COLO668 (cell line): ENCODE data around the gene COL6A1.

Source experiments
- DNase-seq: peaks from one replicate; lab custom pipeline; 2025; ENCODE audit not compliant: unreplicated experiment; lab: John Stamatoyannopoulos, UW

The COL6A1 gene

GRCh38 chr21:45993210-45994085 lies 11.9 kb downstream of the COL6A1 start:
- no peak for DNase-seq

GRCh38 chr21:45994086-45994661 lies 12.6 kb downstream of the COL6A1 start:
- no peak for DNase-seq

DNA sequence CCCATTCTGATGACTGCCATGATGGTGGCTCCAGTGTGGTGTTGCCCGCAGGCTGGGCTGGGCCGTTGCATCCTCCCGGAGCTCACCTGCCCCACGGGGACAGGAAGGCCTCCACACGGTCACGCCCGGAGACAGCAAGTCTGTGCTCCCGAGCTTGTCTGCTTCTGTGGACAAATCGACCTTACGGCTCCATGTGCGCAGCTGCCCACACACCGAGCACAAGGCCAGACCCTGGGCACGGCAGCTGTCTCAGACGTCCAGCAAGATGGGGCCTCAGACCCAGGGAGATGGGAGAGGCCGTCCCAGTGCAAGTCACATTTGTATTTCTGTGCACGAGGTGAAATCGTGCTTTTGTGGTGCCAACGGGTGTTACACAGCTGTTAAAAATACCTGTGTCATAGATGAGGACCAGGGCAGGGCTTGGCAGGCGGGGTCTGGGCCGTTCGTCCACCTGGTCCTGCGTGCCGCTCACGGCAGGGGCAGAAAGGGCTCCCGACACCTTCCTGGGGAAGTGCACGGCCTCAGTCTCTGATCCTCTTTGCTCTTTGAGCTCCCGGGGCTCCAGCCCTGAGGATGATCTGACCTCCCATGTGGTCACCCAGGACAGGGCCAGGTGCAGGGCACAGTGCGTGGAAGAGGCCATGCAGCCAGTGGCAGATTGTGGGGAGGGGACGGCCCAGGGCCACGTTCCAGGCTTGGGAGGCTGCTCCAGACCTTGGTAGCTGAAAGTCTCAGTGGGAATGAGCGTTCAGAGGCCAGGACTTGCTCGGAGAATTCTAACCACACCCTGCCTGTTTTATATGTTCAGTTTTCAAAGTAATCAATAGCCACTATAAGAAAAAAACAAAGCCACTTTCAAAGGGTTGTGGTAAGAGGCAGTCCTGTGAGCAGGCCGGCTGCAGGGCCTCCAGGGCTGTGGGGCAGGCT lies 13.5 kb downstream of the COL6A1 start:
- DNase-seq: no peak

- DNase-seq: no peak
Measured at GRCh38 chr21:45995686-45996179, 14.2 kb downstream of the COL6A1 start.

DNA sequence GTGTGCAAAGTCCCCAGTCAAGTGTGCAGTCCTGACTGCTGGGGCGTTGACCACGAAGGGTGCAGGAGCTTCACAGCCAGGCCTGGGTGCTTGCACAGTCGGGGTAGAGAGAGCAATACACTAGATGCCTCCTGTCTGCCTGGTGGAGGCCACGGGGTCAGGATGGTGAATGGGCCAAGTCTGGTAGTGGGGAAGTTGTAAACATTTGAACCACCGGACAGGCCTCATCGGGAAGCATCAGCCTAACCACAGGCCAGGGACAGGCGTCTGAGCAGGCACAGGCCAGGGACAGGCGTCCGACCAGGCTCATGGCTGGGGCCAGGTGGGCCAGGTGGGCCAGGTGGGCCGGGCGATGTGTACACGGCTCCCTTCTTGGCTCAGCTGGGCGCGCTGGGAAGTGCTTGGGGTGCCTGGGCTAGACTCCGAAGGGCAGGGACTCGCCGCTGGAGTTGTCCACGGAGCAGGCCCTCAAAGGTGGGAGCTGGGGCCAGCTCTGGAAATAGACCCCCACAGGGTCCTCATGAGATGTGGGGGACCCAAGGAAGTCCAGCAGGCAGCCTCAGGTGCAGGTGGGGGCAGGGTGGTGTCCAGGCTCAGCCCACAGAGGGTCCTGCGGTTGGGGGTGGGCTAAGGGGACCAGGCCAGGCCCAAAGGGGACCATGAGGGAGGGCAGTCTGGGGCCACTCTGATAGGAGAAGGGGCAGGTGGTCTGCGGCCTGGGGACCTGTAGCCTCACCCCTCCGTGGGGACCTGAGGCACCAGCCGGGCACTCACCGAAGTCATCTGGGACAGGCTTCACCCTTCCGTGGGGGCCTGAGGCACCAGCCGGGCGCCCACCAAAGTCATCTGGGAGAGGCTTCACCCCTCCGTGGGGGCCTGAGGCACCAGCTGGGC lies 15.0 kb downstream of the COL6A1 start:
- DNase-seq: no peak

- no peak for DNase-seq
Measured at GRCh38 chr21:45997205-45997494, 15.6 kb downstream of the COL6A1 start.

- no peak for DNase-seq
Measured at GRCh38 chr21:45997495-45998275, 16.1 kb downstream of the COL6A1 start.

DNA sequence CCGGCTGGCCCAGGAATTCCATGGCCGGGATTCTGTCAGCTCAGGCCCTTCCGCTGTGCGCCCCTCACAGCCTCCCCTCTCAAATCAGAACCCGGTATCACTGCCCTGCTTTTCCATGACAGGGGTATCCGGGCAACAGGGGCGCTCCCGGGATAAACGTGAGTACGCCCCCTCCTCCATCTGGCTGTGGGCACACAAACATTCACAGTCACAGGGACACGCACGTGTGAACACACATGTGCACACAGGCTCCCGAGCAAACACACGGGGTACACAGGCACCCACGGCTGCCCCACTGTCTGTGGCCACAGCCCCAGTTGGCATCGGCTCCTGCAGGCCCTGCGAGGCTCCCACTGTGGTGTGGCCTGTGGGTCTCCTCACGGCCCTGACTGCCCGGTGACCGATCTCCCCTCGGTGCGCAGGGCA lies 16.7 kb downstream of the COL6A1 start:
- no peak for DNase-seq

DNA sequence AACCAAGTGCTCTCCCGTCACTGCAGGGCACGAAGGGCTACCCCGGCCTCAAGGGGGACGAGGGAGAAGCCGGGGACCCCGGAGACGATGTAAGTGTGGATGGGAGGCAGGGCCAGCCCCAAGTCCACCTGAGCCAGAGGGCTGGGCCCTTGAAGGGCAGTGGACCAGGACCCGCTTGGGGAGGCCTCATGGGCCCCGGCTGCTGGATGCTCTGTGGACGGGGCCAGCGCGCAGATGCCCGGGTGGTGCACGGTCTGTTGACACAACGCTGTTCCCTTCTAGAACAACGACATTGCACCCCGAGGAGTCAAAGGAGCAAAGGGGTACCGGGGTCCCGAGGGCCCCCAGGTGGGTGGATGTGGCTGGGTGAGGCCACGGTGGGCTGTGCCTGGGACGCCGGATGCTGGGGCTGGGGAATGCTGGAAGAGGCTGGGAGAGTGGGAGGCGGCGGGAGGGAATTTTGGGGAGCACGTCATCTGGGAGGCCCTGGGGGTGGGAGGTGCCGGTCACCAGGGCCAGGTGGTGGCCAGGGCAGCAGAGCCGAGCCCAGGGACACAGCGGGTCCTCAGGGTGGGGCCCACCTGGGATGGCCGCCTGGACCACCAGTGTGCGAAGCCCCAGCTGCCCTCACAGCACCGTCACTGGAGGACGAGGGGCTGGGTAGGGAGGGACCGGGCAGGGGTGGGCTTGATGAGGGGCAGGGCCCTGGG lies 17.5 kb downstream of the COL6A1 start:
- DNase-seq: no peak

GRCh38 chr21:45999581-46000181 lies 18.1 kb downstream of the COL6A1 start:
- DNase-seq: no peak

GRCh38 chr21:46000182-46000730 lies 18.7 kb downstream of the COL6A1 start:
- DNase-seq: no peak

GRCh38 chr21:46000731-46001641 lies 19.4 kb downstream of the COL6A1 start:
- no peak for DNase-seq

- no peak for DNase-seq
Measured at GRCh38 chr21:46001821-46002681, 20.5 kb downstream of the COL6A1 start.

DNA sequence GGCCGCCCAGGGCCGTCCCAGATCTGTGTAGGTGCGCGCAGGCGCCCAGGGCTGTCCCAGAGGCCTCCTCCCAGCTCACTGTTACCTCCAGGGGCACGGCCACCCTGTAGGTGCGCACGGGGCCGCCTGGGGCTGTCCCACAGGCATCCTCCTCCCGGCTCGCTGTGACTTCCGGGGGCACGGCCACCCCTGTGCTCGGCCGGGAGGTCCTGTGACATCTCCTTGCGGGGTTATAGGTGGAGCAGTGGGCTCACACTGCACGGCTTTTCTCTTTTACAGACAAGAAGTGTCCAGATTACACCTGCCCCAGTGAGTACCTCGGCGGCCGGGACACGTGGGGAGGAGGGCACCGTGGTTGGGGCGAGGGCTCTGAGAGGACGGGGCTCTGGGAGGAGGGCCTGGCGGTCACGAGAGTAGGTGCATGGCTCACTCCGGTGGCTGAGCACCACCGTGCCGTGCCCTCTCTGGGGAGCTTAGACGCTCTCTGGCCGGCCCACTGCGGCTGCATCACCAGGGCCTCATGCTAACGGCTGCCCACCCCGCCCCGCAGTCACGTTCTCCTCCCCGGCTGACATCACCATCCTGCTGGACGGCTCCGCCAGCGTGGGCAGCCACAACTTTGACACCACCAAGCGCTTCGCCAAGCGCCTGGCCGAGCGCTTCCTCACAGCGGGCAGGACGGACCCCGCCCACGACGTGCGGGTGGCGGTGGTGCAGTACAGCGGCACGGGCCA lies 21.4 kb downstream of the COL6A1 start:
- no peak for DNase-seq

- no peak for DNase-seq
Measured at GRCh38 chr21:46003575-46004007, 22.0 kb downstream of the COL6A1 start.
